Measurements from ENCODE around the gene CLDN5.

Gene CLDN5, protein sequence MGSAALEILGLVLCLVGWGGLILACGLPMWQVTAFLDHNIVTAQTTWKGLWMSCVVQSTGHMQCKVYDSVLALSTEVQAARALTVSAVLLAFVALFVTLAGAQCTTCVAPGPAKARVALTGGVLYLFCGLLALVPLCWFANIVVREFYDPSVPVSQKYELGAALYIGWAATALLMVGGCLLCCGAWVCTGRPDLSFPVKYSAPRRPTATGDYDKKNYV

DNA sequence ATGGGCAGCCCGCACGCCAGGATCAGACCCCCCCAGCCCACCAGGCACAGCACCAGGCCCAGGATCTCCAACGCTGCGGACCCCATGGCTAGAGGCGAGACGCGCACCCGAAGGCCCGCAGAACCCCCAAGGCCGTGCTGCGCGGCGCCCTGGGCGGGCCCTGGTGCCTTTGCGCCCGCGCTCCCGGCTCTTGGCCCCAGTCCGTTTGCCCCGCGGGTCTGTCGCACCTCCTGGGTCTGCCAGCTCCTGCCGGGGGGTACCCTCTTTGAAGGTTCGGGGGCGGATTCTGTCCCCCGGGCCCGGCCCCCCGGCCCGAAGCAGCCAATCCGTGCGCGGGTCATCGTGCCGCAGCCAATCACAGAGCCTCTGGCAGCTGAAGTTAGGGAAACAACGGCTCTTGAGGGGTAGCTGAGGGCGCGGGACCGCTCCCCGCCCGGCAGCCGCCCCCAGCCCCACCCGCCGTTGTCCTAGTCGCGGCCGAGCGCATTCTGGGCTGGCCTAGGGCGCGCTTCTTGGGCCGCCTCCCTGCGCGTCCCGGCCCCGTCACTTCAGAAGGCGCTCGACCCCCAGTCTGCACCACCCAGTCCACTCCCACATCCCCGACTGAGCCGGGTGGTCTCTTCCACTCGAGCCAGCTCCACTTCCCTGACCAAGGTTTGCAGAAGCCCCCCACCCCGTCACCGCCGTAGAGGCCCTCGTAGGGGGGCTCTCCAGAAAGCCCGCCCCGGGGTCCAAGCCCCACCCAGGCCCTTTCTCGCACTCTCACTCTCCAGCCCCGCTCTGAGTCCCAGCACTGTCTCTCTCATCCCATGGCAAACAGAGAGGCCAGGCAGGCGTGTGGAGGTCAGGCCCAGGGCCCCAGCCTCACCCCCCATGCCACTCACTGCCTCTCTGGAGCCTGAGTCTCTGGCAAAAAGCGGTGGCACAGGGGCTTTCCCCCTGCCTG lies at the start of gene CLDN5:
TSS of gene CLDN5 (minus strand) at position 241 of the 946 bp plus-strand sequence. CDS start at position 86, 155 bp downstream.
- TF ChIP-seq, protein P1, sequence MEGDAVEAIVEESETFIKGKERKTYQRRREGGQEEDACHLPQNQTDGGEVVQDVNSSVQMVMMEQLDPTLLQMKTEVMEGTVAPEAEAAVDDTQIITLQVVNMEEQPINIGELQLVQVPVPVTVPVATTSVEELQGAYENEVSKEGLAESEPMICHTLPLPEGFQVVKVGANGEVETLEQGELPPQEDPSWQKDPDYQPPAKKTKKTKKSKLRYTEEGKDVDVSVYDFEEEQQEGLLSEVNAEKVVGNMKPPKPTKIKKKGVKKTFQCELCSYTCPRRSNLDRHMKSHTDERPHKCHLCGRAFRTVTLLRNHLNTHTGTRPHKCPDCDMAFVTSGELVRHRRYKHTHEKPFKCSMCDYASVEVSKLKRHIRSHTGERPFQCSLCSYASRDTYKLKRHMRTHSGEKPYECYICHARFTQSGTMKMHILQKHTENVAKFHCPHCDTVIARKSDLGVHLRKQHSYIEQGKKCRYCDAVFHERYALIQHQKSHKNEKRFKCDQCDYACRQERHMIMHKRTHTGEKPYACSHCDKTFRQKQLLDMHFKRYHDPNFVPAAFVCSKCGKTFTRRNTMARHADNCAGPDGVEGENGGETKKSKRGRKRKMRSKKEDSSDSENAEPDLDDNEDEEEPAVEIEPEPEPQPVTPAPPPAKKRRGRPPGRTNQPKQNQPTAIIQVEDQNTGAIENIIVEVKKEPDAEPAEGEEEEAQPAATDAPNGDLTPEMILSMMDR (IDR thresholded peaks at IDR 0.05; ENCODE audit: borderline replicate concordance, control extremely low read depth, extremely low read depth, insufficient read depth, missing control alignments) = no peak
- in situ Hi-C loops (cut with MboI; ENCODE audit: low sequenced_read_pairs, unreplicated experiment) = no loop called here
- no peak for DNase-seq (ENCODE audit: low spot score)

DNA sequence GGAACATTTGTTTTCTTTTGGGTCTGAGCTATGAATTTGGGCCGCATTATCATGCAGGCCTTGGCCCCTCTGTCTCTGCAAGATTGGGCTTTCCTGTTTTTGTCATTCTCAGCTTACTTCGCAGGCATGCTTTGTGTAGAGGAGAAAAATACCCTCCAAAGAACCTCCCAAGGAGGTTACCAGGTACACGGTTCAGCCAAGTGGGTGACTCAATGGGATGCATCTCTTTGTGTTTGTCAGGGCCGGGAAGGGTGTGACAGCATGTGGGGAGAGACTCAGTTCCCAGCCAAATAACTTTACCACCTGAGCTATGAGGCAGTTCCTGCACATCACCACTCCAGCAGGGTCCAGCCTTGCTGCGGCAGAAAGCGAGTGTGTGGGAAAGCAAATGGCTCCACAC lies 47.8 kb upstream of the CLDN5 start:
- in situ Hi-C loops (cut with MboI; ENCODE audit: low sequenced_read_pairs, unreplicated experiment) = no loop called here
- TF ChIP-seq, protein P1 (IDR thresholded peaks at IDR 0.05; ENCODE audit: borderline replicate concordance, control extremely low read depth, extremely low read depth, insufficient read depth, missing control alignments) = no peak
- no peak for DNase-seq (ENCODE audit: low spot score)

DNA sequence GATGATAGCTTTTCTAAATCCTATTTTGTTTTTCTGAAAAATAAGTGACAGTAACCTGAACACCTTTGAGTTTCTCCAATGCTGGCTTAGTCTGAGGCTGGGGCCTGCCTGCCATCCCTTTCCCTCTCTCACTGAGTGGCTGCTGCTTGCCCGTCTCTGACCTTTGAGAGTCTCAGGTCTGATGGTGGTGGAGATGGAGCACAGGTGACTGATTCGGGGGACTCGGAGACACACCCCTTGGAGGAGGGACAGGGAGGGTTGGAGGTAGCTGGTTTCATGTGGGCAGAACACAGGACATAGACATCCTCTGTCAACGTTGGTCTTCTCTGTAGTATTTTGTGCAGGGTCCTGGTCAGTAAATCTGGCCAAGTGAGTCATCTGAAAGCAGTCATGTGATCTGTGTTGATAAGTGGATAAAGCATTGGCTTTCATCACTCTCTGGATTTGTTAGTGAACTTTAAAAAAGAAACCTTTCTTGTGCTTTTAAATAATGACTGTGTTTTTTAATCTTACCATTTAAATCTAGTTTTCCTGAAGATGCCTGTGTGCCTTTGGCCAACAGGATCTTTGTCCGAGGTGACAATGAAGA lies 47.1 kb upstream of the CLDN5 start:
- TF ChIP-seq, protein P1 (IDR thresholded peaks at IDR 0.05; ENCODE audit: borderline replicate concordance, control extremely low read depth, extremely low read depth, insufficient read depth, missing control alignments) = no peak
- no peak for DNase-seq (ENCODE audit: low spot score)
- in situ Hi-C loops (cut with MboI; ENCODE audit: low sequenced_read_pairs, unreplicated experiment) = no loop called here

DNA sequence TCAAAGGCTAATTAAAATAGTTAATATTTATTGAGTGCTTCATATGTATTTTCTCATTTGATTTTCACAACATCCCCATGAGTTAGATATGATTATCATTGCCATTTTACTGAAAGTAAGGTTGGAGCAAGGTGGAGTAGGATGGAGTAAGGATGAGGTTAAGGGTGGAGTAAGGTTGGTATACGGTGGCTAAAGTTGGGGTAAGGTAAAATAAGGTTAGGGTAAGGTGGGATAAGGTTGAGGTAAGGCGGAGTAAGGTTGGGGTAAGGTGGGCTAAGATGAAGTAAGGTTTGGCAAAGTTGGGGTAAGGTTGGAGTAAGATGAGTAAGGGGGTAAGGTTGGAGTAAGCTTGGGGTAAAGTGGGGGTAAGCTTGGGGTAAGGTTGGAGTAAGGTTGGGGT lies 45.8 kb upstream of the CLDN5 start:
- TF ChIP-seq, protein P1 (IDR thresholded peaks at IDR 0.05; ENCODE audit: borderline replicate concordance, control extremely low read depth, extremely low read depth, insufficient read depth, missing control alignments) = no peak
- in situ Hi-C loops (cut with MboI; ENCODE audit: low sequenced_read_pairs, unreplicated experiment) = no loop called here
- no peak for DNase-seq (ENCODE audit: low spot score)

DNA sequence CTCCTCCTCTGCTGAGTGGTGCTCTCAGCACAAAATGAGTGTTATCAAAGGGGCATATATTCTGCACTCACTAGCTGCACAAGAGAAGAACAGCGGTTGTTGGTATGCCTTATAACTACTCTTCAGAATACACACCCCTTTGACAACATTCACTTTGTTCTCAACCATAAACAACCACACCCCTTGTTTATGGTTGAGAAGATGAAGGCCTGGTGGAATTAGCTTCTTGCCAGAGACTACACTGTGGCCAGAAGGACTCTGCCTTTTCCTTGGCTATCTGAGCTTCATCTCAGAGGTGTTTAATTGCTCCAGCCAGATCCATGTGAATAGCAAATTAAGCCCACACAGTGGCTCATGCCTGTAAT lies 45.0 kb upstream of the CLDN5 start:
- in situ Hi-C loops (cut with MboI; ENCODE audit: low sequenced_read_pairs, unreplicated experiment) = no loop called here
- no peak for DNase-seq (ENCODE audit: low spot score)
- TF ChIP-seq, protein P1 (IDR thresholded peaks at IDR 0.05; ENCODE audit: borderline replicate concordance, control extremely low read depth, extremely low read depth, insufficient read depth, missing control alignments) = no peak
